Measurements from ENCODE around the gene MLLT3. TPM values are rescaled to one million over a fixed set of nuclear protein-coding genes. Genes with fewer than 3 reads are reported as not detected.

MLLT3 gene
- total and polyA plus RNA-seq, 2 of the 8 experiments (the other 6 are each of a cell fraction or from before 2014, with no cell fraction given), result 5.9 to 9.6 TPM

DNA sequence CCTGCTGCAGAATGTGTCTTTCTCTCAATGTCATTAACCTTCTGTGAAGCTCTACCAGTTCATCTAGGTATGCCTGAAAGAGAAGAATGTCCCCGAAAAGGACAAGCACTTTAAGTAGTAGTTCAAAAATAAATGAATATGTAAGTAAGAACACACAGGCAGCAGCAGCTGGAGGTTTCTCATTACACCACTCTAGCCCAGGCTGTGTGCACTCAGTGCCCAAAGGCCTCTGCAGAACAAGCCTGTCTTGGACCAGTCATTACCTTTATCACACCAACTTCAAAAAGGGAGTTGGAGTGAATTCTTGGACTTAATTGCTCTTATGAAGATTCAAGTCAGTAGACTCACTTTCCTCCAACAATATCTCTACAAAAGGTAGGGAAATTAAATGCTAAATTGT lies 268.8 kb downstream of the MLLT3 start (continued):
- TF ChIP-seq TCF12 (IDR thresholded peaks at IDR 0.05; ENCODE audit: low read depth, low read length), result no peak
- TF ChIP-seq KDM5A (IDR thresholded peaks at IDR 0.05; ENCODE audit: low read length), result no peak
- TF ChIP-seq FOSL1 (IDR thresholded peaks at IDR 0.05; ENCODE audit: insufficient read depth, low read depth, low read length), result no peak
- TF ChIP-seq RNF2 (IDR thresholded peaks at IDR 0.05; ENCODE audit: borderline replicate concordance, low read depth, low read length, missing control alignments, poor library complexity, severe bottlenecking), result no peak
- no peak for TF ChIP-seq RBBP5 (IDR thresholded peaks at IDR 0.05; ENCODE audit: borderline replicate concordance, low read depth, low read length)
- no peak for TF ChIP-seq CHD1 (IDR thresholded peaks at IDR 0.05; ENCODE audit: low read depth, low read length)
- TF ChIP-seq EZH2 (IDR thresholded peaks at IDR 0.05; ENCODE audit: low read depth, low read length, severe bottlenecking), result no peak

Measured in H1 (cell line).